ENCODE data around the gene FAM227A.

FAM227A gene

DNA sequence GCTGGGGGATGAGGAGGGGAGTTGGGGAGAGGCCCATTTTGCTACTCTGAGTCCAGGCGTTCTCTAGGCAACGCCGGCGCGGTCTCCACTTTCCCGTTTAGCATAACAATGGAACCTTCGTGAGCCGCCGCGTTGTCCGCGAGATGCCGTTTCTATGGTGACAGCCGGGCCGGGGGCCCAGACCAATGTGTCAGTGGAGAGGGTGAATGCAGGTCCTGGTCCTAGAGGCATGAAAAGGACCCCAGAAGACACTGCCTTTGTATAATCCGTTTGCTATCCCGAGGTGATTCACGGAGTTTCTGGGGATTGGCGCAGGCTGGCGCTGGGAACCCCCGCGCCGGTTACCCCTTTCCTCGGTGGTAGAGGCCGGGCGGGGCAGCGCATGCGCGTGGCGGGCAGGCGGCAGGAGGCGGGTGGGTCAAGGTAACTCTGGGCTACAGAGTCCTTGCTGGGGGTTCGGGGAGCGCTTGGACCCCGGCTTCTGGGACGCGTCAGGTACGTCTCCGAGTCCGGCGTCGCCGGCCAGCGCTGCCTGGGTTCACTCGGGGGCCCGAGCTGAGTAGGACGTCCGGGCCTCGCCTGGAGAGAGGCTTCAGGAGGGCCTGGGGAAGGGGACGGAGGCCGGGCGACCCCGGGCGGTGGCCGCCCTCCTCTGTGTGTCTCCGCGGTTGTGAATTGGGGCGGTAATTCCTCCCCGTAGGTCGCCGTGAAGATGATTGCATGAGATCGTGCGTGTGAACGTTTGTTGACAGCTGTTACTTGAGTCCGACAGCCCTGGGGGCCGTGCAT is at the start of gene FAM227A, which contains the start of gene CBY1:
Gene FAM227A (minus strand): TSS at position 137 of the 789 bp plus-strand sequence. CDS start 6,224 bp downstream, outside the sequence.
Gene CBY1 (plus strand): TSS at position 383 of the 789 bp plus-strand sequence. CDS start 11,417 bp downstream, outside the sequence.
- DNase-seq, result peak; percentile 86 to 87

DNA sequence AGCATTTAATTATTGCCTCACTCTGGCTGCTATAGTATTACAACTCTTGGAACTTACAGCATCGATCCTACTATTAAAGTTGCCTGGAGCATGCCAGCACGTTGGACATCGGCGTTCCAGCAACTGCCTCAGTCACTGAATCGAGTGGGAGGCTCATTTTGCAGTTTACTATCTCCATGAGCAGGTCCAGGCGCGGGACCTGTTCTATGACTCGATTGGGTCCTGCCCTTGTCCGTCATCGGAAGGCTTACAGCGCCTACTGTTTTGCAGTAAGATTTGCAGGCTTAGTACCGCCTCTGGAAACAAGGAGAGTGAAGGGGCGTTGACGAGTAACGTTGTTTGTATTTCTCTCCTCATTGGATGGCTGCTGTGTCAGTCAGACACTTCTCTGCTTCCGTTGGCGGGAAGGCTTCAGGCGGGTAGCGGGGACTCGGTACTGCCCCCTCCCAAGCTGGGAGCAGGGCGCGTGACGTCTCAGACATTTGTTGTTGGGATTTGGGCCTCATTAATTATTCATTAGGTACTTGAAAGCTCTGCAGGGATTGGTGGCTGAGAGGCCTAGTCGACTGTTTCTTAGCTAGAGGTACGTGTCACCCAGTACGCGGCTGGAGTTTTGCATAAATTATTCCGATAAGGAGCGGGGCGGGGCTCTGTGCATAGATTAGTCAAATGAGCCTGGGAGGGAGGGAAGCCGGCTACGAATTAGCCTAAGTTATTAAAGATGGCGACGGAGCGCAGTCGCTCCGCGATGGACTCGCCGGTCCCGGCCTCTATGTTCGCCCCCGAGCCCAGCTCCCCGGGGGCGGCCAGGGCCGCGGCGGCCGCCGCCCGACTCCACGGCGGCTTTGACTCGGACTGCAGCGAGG is 49.3 kb upstream of the FAM227A start, which contains the start of gene GTPBP1:
Gene GTPBP1 (plus strand): TSS at position 710 of the 866 bp plus-strand sequence. CDS start 12 bp downstream, at position 722.
- peak; percentile 100 for DNase-seq

DNA sequence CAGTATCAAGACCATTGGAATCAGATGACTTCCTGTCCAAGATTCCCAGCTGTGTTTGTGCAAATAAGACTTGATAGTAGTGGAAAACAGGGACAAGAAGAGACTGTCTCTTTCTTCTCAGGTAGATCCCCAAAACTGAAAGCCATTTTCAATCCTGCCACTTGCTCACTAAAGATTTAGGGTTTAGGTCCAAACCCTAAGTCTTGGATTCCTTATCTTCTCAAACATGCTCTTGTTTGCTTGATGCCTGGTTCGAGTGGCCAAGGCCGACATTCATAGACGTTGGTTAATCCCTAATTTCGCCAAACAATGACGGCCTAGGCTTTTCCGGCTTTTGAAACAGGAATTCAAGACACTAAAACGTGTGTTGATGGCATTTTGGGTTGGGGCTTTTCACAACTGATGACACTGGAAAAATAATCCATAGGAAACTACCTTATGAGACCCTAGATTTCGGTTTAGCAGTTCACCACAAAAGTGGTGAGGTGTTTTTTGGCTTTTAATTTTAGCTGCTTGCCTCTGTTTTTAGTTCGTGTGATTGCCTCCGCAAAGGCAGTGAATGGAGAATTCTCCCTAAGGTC is 48.6 kb upstream of the FAM227A start:
- DNase-seq, result no peak

DNA sequence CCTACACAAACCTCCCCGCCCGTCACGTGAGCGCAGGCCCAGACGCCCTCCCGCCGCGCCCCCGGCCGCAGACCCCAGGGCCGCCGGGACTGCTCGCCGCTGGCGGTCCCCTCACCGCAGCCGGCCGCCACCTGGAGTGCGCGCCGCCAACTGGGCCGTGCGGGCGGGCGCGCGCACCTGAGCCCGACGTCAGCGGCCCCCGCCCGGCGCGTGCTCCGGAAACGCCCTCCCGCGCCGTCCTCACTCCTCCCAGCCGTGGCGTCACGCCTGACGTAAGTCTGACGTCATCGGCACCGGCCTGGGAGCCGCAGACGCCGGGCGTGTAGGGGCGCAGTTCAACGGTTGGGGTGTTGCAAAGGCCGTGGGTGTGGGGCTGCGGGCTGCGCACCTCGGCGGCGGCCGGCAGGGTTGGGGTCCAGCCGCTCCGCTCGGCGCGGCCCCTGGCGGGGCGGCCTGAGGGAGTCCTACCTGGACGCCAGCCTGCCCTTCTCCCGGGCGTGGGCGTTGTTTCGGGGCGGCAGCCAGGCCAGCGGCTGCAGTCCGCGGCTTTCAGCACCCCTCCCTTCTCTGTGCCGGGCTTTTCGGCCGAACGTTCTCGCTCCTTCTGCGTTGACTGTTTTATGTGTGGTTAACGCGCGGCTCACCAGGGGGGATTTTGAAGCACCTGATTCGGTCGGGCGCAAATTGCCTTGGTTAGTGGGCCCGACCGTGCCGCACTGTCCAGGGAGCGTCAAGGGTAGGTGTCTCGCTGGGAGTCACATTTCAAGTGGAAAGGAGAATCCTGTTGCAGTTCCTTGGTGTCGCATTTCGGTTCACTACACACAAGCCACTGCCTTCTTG is 44.8 kb upstream of the FAM227A start, which contains the start of gene JOSD1:
Gene JOSD1 (minus strand): TSS at position 155 of the 840 bp plus-strand sequence. CDS start 956 bp downstream, outside the sequence.
- peak; percentile 98 to 99 for DNase-seq

DNA sequence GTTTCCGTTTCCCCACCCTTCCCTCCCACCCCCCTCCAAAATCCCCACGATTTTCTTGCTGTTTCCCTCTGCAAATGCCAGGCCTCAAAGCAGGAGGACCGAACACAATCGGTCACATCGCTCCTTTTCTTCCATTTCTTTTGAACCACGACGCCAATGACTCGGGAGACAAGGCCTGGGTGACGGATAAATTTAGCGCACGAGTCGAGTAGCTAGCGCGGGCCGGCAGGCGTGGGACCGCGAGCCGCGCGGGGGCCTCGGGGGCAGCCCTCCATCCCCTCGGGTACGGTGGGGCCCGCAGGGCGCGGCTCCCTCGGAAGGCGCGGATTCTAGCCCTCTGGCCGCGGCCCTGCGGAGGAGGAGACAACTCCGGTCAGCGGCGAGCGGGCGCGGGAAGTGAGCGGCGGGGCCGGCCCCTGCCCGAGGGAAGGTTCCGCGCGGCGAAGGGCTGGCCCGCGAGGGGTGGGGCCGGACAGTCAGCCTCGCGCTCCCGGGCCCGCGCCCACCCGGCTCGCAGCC is 44.1 kb upstream of the FAM227A start:
- no peak for DNase-seq

DNA sequence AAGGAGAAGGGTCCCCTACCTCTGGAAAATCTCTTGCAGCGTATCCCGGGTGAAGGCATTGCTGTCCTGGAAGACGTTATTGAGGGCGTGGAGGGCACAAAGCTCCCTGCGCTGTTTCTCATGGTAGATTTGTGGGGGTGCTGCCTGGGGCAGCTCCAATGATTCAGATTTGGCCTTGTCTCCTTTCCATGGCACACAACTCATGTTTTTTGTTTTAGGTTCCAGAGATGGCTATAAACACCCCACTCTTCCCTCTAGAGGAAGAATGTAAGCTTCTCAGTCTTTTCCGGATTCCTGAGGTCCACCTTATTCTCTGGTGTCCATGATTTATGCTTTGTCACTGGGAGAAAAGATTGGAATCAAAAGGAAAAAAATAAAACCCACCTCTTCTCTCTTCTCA is 43.6 kb upstream of the FAM227A start:
- DNase-seq, result no peak

DNA sequence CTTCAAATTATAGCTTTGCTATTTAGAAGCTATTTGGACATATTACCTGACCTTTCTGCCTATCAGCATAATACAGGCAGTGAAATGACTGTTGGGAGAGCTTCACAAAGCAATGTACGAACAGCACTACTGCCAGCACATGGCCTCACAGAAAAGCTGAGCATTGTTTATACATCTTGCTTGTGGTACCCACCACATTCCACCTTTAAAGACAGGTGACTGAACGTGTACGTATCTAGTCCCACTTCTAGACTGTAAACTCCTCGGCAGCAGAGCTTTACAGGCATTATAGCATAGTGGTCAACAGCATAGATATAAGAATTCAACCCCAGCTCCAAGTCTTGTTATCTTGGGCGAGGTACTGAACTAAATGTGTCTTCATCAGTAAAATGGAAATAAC is 43.0 kb upstream of the FAM227A start:
- DNase-seq, result no peak

DNA sequence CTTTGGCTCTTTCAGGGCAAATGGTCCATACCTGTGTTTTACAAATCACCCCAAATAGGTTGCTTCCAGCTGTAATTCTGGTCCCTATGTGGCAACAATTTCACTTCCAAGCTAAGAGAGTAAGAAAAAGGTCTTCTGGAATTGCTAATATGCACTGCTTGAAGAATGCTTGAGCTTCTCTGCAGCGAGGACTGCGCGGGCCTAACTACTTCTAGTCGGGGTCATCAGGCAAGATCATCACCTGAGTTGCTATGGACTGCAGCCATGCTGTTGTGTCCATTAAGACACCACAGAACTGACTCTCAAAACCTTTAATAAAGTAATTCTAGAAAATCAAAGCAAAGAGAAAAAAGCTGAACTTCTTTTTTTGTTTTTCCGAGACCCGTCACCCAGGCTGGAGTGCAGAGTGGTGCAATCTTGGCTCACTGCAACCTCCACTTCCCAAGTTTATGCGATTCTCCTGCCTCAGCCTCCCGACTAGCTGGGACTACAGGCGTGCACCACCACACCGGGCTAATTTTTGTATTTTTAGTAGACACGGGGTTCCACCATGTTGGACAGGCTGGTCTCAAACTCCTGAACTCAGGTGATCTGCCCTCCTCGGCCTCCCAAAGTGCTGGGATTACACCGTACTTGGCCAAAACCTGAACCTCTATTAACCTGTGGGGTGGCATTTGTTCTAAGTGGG is 42.4 kb upstream of the FAM227A start:
- DNase-seq, result no peak

DNA sequence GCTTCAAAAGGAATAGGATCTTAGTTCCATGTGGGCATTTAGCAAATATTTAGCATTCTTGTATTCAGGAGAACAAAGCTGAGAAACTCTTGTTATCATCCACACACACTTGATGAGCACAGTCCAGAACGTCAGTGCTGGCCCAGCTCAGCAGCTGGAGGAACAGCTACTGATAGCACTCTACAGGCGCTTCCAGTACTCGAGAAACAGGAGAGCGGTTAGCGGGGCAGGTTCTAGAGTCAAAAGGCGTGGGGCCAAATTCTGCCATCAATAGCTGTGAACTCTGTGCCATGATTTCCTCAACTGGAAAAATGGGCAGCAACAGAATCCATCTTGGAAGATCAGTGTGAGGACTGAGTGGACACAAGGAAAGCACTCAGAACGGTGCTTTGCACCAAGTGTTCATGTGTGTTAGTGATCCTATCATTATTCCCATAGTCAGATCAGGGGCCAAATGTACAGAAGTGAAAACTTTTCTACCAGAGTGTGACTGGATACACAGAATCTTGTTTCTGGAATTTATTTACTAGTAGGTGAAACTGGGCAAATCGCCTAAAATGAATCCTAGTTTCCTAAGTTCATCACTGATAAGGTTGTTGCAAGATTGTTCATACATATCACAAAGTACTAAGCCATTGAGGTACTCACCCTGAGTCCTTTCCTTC is 41.4 kb upstream of the FAM227A start:
- no peak for DNase-seq

DNA sequence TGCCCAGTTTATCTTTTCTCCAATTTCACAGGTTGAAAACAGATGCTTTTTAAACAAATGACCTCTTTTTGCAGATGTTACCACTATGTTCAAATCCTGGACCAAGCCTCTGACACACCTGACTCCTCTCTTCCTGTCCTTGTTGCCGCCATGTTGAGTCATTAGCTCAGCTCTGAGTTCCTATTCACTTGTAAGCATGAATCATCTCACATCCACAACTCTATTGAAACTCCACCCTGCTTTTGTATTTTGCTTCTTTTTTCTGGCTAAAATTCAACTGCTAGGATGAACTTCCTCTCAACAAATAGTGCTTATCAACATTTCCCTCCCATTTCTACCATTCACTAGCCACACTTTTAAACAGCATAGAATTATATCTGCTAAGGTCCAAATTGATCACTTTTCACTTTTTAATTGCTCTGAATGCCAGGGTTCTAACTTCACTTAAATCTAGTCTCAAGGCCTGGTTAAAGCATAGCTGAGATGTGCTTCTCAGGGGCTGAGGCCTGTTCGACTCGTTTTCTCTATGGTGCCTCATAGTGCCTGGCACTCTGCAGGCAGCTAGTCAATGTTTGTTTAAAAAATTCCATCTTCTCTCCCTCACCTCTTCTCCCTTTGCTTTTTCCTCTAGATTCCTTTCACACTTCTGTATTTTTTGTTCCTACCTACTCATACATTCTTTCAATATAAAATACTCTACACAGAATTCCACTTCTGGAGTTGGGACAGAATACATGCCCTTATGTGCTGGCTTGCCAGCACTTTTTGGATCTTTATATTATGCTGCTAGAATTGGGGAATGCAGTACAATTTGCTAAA is 40.6 kb upstream of the FAM227A start:
- DNase-seq, result peak; percentile 17 to 28

DNA sequence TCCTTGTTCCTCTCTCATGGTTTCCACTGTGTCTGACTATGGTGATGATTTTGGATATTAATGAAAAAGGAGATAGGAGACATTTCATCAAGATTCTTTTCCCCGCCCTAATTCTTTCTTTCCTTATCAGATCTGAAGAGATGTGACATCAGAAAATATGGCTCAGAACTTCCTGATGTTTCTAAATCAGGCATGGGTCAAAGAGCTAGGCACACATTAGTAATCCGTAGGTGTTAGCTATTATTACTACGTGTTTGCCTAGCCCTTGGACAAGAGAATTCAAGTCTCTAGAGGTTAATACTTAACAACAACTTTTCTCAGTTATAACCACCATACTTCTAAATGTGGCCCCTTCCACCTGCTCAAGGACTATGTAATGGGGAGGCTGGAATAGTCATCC is 38.7 kb upstream of the FAM227A start:
- no peak for DNase-seq

DNA sequence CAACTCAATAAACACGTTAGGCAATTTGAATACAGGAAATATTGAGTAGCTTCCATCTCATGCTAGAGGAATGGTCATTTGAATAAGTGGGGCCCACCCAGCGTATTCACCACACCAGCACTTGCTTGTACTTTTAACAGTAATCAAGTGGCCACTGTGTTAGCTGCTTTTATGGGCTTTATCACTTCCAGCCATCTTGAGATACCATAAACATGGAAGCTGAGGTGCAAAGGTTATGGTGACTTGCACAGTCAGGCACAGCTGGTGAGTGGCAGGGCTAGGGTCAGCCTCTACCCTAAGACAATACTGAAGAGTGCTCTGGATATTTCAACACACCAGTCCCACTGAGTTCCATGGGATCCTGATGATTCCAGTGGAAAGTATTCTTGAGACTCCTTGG is 37.9 kb upstream of the FAM227A start:
- DNase-seq, result no peak

DNA sequence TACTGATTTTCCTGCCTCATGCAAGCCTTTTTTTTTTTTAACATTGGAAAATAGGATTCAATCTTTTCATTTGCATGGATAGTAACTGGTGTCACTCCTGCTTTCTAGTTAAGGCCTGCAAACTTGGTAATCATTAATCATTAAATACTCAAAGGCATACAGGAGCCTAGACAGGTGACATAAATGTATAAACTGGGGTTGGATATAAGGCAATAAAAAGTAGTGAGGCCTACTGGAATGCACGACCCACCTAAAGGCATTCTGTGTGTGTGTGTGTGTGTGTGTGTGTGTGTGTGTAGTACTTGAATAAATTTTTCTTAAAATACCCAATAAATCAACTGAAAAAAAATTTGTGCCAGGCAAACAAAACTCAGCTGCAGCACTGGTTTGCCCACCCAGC is 33.5 kb upstream of the FAM227A start:
- no peak for DNase-seq

DNA sequence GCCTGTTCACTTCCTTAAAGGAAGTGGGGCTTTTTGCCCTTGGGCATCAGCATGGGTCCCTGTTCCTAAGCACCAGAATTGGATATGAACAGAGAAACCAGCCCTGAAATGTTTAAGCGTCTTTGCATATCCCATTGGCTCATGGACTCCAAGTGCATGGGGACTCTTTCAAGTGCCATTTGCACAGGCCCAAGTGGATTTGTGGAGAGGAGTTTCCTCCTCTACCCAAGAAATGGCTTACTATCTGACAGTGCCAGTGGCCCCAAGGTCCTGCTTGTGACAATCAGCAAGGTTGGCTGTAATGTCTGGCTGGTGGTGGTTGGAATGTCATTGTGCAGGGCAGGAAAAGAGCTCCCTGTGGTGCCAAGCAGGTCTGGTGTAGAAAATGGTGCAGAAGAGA is 29.6 kb upstream of the FAM227A start:
- no peak for DNase-seq

DNA sequence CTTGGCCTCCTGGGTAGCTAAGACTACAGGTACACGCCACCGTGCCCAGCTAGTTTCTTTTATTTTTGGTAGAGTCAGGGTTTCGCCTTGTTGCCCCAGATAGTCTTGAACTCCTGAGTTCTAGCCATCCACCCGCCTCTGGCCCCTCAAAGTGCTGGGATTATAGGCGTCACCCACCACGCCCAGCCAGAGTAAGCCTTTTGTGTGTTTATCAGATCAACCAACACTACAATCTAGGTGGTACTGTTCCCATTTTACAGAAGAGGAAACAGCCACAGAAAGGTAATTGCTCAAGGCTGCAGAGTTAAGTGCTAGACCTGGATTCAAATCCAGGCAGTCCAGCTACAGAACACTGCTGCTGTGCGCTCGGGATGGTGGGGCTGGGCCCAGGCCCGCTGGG is 28.7 kb upstream of the FAM227A start:
- DNase-seq, result no peak

DNA sequence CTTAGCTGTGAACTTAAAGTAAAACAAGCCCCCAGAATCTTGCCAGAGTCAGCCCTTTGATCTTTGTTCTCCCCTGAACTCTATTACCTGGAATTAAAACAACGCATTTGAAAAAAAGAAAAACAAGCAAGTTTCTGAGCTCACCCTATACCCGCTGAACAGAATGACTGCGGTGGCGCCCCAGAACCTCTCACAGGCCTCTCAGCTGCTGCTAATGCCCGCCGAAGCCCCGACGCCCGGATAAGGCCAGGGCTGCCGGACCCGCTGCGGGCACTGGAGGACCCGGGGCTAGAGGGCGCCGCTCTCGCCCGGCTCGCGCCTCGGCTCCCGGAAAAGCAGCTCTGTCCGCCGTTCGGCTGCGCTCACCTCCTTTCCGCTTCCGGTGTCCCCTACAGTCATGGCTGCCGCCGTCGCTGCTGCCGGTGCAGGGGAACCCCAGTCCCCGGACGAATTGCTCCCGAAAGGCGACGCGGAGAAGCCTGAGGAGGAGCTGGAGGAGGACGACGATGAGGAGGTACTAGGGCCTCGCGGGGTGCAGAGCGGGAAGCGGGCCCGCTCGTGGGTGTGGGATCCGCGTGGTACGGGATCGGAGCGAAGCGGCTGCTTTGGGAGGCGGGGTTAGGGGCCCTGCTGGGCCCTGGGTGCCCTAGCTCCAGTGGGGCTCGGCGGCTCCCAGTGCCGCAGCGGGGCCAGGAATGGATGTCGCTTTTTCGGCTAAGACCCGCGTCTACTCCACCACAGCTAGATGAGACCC is 25.6 kb upstream of the FAM227A start, which contains the start of gene TOMM22:
Gene TOMM22 (plus strand): TSS at position 376 of the 754 bp plus-strand sequence. CDS start 22 bp downstream, at position 398.
- DNase-seq, result peak; percentile 86 to 87

DNA sequence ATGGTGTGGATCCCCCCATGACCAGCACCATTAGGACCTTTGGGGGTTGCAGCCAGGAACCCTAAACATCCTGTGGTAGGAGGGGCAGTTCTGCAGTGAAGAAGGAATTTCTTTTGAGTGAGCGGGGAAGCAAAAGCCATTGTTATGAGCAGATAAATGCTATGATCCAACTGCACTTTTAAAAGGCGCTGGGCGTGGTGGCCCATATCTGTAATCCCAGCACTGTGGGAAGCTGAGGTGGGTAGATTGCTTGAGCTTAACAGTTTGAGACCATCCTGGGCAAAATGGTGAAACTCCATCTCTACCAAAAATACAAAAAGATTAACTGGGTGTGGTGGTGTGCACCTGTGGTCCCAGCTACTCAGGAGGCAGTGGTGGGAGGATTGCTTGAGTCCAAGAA is 19.6 kb upstream of the FAM227A start:
- no peak for DNase-seq

DNA sequence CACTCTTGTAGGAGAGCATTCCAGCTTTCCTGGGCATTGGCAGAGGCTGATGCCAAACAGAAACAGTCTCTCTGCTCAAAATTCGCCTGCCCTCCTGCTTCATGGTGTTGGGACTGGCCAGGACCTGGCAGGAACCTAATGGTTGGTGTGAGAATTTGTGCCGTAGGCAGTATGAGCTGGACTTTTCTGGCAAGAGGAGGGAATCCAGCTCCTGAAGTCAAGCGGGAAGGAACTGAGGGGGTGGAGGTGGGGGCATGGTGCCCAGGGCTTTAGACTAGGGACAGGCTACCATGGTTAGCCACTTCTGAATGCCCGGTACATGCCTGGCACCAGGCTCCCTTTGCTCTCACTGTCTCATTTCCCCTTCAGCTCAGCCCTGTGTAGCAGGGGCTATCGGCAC is 18.7 kb upstream of the FAM227A start:
- DNase-seq, result no peak

Measured in CD4-positive, alpha-beta T cell treated with Interleukin-1 beta for 1 hour (primary cell).